Measurements from ENCODE around the gene POLA1. TPM values are rescaled to one million over a fixed set of nuclear protein-coding genes. Genes with fewer than 3 reads are reported as not detected.

POLA1 gene
- total and polyA plus RNA-seq, 2 experiments from 2014 or later, result 4.9 to 19.0 TPM

GRCh38 chrX:24963823-24964222 is 270.1 kb downstream of the POLA1 start:
- Histone ChIP-seq H3K4me3 (no peak overlapping the region), H3K36me3 (replicated peaks; ENCODE audit: insufficient read depth, low read depth) (no peaks in the 10 kb centered on the region), H3K9me3 (ENCODE audit: low read depth) (no peaks in the 10 kb centered on the region), H3K27ac (no peak overlapping the region), H3K79me2 (no peaks in the 10 kb centered on the region), H3K9me2 (replicated peaks; ENCODE audit: insufficient read depth) (no peaks in the 10 kb centered on the region), H3K4me1 (ENCODE audit: insufficient read depth) (no peaks in the 10 kb centered on the region), H3K27me3 (no peaks in the 10 kb centered on the region), H2AFZ (no peak overlapping the region), H4K20me1 (ENCODE audit: insufficient read depth, poor library complexity, severe bottlenecking) (no peaks in the 10 kb centered on the region), H3K4me2 (no peak overlapping the region)
- 68% methylated on average over 2 of the region's 2 CpGs for WGBS (ENCODE audit: low lambda C conversion rate, missing lambda C conversion rate)
- DNase-seq (ENCODE audit: low spot score), result no peak
- TF ChIP-seq EZH2 (IDR thresholded peaks at IDR 0.05; ENCODE audit: borderline replicate concordance), result no peak
- no peak for TF ChIP-seq EZH2phosphoT487 (IDR thresholded peaks at IDR 0.05; ENCODE audit: low read depth, severe bottlenecking, unreplicated experiment)
- no peak for TF ChIP-seq CTCF (IDR thresholded peaks at IDR 0.05; ENCODE audit: poor library complexity)

- Histone ChIP-seq H3K36me3 (replicated peaks; ENCODE audit: insufficient read depth, low read depth) (peaks cover 3% of the 10 kb centered on the region), H2AFZ (no peak overlapping the region), H3K27me3 (no peaks in the 10 kb centered on the region), H4K20me1 (ENCODE audit: insufficient read depth, poor library complexity, severe bottlenecking) (no peaks in the 10 kb centered on the region), H3K79me2 (no peaks in the 10 kb centered on the region), H3K4me3 (no peak overlapping the region), H3K4me1 (ENCODE audit: insufficient read depth) (no peaks in the 10 kb centered on the region), H3K9me3 (ENCODE audit: low read depth) (no peaks in the 10 kb centered on the region), H3K4me2 (no peak overlapping the region), H3K9me2 (replicated peaks; ENCODE audit: insufficient read depth) (no peaks in the 10 kb centered on the region), H3K27ac (no peak overlapping the region)
- DNase-seq (ENCODE audit: low spot score), result no peak
- WGBS (ENCODE audit: low lambda C conversion rate, missing lambda C conversion rate), result 83% methylated on average over 1 of the region's 1 CpG
- TF ChIP-seq CTCF (IDR thresholded peaks at IDR 0.05; ENCODE audit: poor library complexity) (no peak), EZH2 (IDR thresholded peaks at IDR 0.05; ENCODE audit: borderline replicate concordance) (no peak), EZH2phosphoT487 (IDR thresholded peaks at IDR 0.05; ENCODE audit: low read depth, severe bottlenecking, unreplicated experiment) (no peak)
These were observed 271.7 kb downstream of the POLA1 start for GRCh38 chrX:24965372-24965771.

- no peak overlapping the region for H3K4me2 ChIP-seq
- H3K79me2 ChIP-seq, result no peaks in the 10 kb centered on the region
- peaks cover 3% of the 10 kb centered on the region for H3K36me3 ChIP-seq (replicated peaks; ENCODE audit: insufficient read depth, low read depth)
- 98% methylated on average over 5 of the region's 5 CpGs for WGBS (ENCODE audit: low lambda C conversion rate, missing lambda C conversion rate)
- TF ChIP-seq EZH2 (IDR thresholded peaks at IDR 0.05; ENCODE audit: borderline replicate concordance), result no peak
- TF ChIP-seq EZH2phosphoT487 (IDR thresholded peaks at IDR 0.05; ENCODE audit: low read depth, severe bottlenecking, unreplicated experiment), result no peak
- TF ChIP-seq CTCF (IDR thresholded peaks at IDR 0.05; ENCODE audit: poor library complexity), result no peak
- no peaks in the 10 kb centered on the region for H3K9me2 ChIP-seq (replicated peaks; ENCODE audit: insufficient read depth)
- H4K20me1 ChIP-seq (ENCODE audit: insufficient read depth, poor library complexity, severe bottlenecking), result no peaks in the 10 kb centered on the region
- no peaks in the 10 kb centered on the region for H3K27me3 ChIP-seq
- no peaks in the 10 kb centered on the region for H3K4me1 ChIP-seq (ENCODE audit: insufficient read depth)
- no peak overlapping the region for H3K4me3 ChIP-seq
- DNase-seq (ENCODE audit: low spot score), result no peak
- H3K27ac ChIP-seq, result no peak overlapping the region
- no peak overlapping the region for H2AFZ ChIP-seq
- no peaks in the 10 kb centered on the region for H3K9me3 ChIP-seq (ENCODE audit: low read depth)
These were observed 276.1 kb downstream of the POLA1 start for GRCh38 chrX:24969812-24970211.

GRCh38 chrX:24979081-24979480 is 285.4 kb downstream of the POLA1 start:
- H3K27me3 ChIP-seq, result no peaks in the 10 kb centered on the region
- 94% methylated on average over 3 of the region's 3 CpGs for WGBS (ENCODE audit: low lambda C conversion rate, missing lambda C conversion rate)
- H3K4me3 ChIP-seq, result no peak overlapping the region
- H4K20me1 ChIP-seq (ENCODE audit: insufficient read depth, poor library complexity, severe bottlenecking), result no peaks in the 10 kb centered on the region
- H3K4me2 ChIP-seq, result no peak overlapping the region
- no peaks in the 10 kb centered on the region for H3K4me1 ChIP-seq (ENCODE audit: insufficient read depth)
- H3K9me2 ChIP-seq (replicated peaks; ENCODE audit: insufficient read depth), result no peaks in the 10 kb centered on the region
- H3K9me3 ChIP-seq (ENCODE audit: low read depth), result no peaks in the 10 kb centered on the region
- DNase-seq (ENCODE audit: low spot score), result no peak
- no peak overlapping the region for H2AFZ ChIP-seq
- no peaks in the 10 kb centered on the region for H3K36me3 ChIP-seq (replicated peaks; ENCODE audit: insufficient read depth, low read depth)
- no peak overlapping the region for H3K27ac ChIP-seq
- TF ChIP-seq EZH2phosphoT487 (IDR thresholded peaks at IDR 0.05; ENCODE audit: low read depth, severe bottlenecking, unreplicated experiment), result no peak
- TF ChIP-seq EZH2 (IDR thresholded peaks at IDR 0.05; ENCODE audit: borderline replicate concordance), result no peak
- TF ChIP-seq CTCF (IDR thresholded peaks at IDR 0.05; ENCODE audit: poor library complexity), result no peak
- H3K79me2 ChIP-seq, result no peaks in the 10 kb centered on the region

All from hepatocyte (in vitro differentiated cells).